SU-DHL-6 (cell line): ENCODE results near the gene PASK.

Experiments used
- H2AFZ ChIP-seq: fragments of 200-600 bp; sonication (generic); 2 replicates; pipeline ENCODE4 v1.6.1; 2014; ENCODE audit warnings: low read depth, mild to moderate bottlenecking, moderate library complexity, mixed read lengths, antibody characterized with exemption, low read length; ENCODE audit not compliant: severe bottlenecking
- H3F3A ChIP-seq: fragments of 200-600 bp; shearing (Covaris generic); 2 replicates; pipeline ENCODE4 v1.6.0; 2016; ENCODE audit warnings: antibody characterized with exemption, mild to moderate bottlenecking; ENCODE audit not compliant: insufficient read depth
- H3K27ac ChIP-seq: fragments of 200-600 bp; sonication (generic); 2 replicates; pipeline ENCODE4 v1.5.1; 2016; ENCODE audit warnings: low read depth, mild to moderate bottlenecking, low read length, moderate library complexity, mixed read lengths
- H3K27me3 ChIP-seq: fragments of 200-600 bp; sonication (generic), shearing (Covaris generic); 2 replicates; pipeline ENCODE4 v1.6.0; 2014; ENCODE audit warnings: mild to moderate bottlenecking, low read length
- H3K36me3 ChIP-seq: fragments of 200-600 bp; sonication (generic); 2 replicates; pipeline ENCODE4 v1.6.1; 2014; ENCODE audit warnings: mild to moderate bottlenecking, low read length, mixed read lengths
- H3K4me2 ChIP-seq: fragments of 300-600, 200-600 bp; shearing (Covaris generic), sonication (generic); 2 replicates; pipeline ENCODE4 v1.6.0; 2014; ENCODE audit warnings: low read length, low read depth, mild to moderate bottlenecking; ENCODE audit not compliant: poor library complexity, severe bottlenecking
- H3K4me3 ChIP-seq: fragments of 200-600 bp; sonication (generic); 2 replicates; pipeline ENCODE4 v1.5.1; 2014; ENCODE audit warnings: antibody characterized with exemption, low read length, mild to moderate bottlenecking, mixed read lengths; ENCODE audit not compliant: insufficient read depth, poor library complexity, severe bottlenecking
- H3K79me2 ChIP-seq: fragments of 200-600 bp; sonication (generic); 2 replicates; pipeline ENCODE4 v1.6.1; 2014; ENCODE audit warnings: mild to moderate bottlenecking, low read length, moderate library complexity; ENCODE audit not compliant: insufficient read depth
- H3K9ac ChIP-seq: fragments of 200-600 bp; sonication (generic); 2 replicates; pipeline ENCODE4 v1.7.0; 2014; ENCODE audit warnings: mild to moderate bottlenecking, low read length
- H3K9me2 ChIP-seq: fragments of 200-600 bp; sonication (generic); replicated peaks from 2 replicates; pipeline ENCODE4 v1.6.1; 2014; ENCODE audit warnings: low read length; ENCODE audit not compliant: insufficient read depth
- H3K9me3 ChIP-seq: fragments of 200-600 bp; sonication (generic); 2 replicates; pipeline ENCODE4 v1.6.1; 2014; ENCODE audit warnings: low read length, mixed read lengths; ENCODE audit not compliant: insufficient read depth
- H4K20me1 ChIP-seq: fragments of 200-600 bp; sonication (generic); 2 replicates; pipeline ENCODE4 v1.6.1; 2014; ENCODE audit warnings: low read depth, mild to moderate bottlenecking, antibody characterized with exemption, low read length, moderate library complexity, mixed read lengths
- EZH2phosphoT487 ChIP-seq: fragments of 200-600 bp; sonication (generic), shearing (Covaris generic); conservative IDR thresholded peaks from 2 replicates; pipeline ENCODE4 v1.6.1; 2018; ENCODE audit warnings: mild to moderate bottlenecking, antibody characterized with exemption, low read length, moderate library complexity, mixed read lengths
- TF ChIP-seq, protein P1 (sequence below): fragments of 200-600 bp; sonication (generic); IDR thresholded peaks from one replicate; pipeline ENCODE4 v1.5.1; 2017; ENCODE audit warnings: antibody characterized with exemption, mild to moderate bottlenecking, low read length, moderate library complexity; ENCODE audit not compliant: insufficient read depth, poor library complexity, severe bottlenecking

Gene PASK

DNA sequence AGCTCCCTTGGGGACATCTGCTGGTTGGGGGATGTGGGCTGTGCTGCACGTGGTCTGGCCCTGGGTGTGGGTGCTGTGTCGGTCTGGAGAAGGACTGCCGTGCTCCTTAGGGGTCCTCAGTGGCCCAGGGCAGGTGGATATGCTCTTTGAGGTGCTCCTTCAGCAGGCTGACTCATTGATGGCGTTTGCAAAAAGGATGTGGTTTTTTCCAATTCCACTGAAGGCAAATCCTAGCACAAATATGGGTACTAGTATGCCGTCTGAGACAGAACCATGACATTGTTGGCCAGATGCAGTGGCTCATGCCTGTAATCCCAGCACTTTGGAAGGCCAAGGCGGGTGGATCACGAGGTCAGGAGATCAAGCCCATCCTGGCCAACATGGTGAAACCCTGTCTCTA lies 4.3 kb upstream of the PASK start:
- Histone ChIP-seq H3K4me3 (no peak overlapping the region), H3K9me3 (no peaks in the 10 kb centered on the region), H3K36me3 (no peaks in the 10 kb centered on the region)

DNA sequence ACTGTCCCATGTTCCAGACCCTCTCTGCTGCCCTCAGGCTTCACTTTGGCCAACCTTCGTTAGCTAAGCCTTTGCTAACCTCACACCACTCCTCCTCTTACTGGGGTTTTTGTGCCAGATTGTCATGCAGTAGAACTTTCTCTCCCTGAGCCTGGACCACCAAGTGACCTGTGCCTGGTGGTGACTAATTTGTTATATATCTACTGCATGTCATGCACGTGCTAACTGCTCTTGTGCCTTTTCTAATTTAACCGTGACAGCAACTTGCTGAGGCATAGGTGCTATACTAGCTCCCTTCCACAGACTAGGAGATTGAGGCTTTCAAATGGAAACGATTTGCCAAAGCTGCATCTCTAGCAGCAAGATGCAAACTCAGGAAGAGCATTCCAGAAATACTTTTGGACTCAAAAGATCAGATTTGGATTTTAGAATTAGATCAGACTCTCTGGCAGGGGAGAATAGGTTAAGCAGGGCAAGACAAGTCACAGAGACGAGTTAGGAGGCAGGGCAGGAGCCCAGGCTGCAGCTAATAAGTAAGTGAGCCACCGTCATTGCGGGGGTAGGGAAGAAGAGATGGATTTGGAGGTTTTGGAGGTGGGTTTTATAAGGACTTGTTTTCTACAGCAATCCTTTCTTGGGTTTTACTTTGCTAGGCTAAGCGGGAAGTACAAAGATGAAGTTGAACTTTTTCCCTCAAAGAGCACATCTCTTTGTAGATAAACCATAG lies 2.8 kb upstream of the PASK start:
- Histone ChIP-seq H2AFZ (no peak overlapping the region), H4K20me1 (no peaks in the 10 kb centered on the region; the same call in 1 of the 2 replicates), H3K4me2 (no peak overlapping the region), H3K27me3 (no peaks in the 10 kb centered on the region), H3K9me3 (no peaks in the 10 kb centered on the region), H3F3A (0 out of 2 replicates have a peak, but pooled peaks cover under 1% of the 10 kb centered on the region), H3K9me2 (no peaks in the 10 kb centered on the region), H3K4me3 (no peak overlapping the region), H3K79me2 (peaks cover 36% of the 10 kb centered on the region), H3K36me3 (no peaks in the 10 kb centered on the region), H3K9ac (no peak overlapping the region), H3K27ac (no peak overlapping the region)
- TF ChIP-seq, protein P1, sequence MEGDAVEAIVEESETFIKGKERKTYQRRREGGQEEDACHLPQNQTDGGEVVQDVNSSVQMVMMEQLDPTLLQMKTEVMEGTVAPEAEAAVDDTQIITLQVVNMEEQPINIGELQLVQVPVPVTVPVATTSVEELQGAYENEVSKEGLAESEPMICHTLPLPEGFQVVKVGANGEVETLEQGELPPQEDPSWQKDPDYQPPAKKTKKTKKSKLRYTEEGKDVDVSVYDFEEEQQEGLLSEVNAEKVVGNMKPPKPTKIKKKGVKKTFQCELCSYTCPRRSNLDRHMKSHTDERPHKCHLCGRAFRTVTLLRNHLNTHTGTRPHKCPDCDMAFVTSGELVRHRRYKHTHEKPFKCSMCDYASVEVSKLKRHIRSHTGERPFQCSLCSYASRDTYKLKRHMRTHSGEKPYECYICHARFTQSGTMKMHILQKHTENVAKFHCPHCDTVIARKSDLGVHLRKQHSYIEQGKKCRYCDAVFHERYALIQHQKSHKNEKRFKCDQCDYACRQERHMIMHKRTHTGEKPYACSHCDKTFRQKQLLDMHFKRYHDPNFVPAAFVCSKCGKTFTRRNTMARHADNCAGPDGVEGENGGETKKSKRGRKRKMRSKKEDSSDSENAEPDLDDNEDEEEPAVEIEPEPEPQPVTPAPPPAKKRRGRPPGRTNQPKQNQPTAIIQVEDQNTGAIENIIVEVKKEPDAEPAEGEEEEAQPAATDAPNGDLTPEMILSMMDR = no peak
- TF ChIP-seq EZH2phosphoT487 = no peak

More for the DNA sequence above, 4.3 kb upstream of the PASK start:
- no peak for TF ChIP-seq EZH2phosphoT487
- TF ChIP-seq, protein P1 = no peak
- H3K4me2 ChIP-seq = no peak overlapping the region
- H3F3A ChIP-seq = no peaks in the 10 kb centered on the region
- H3K27ac ChIP-seq = no peak overlapping the region
- H3K9ac ChIP-seq = no peak overlapping the region
- H2AFZ ChIP-seq = no peak overlapping the region
- H3K9me2 ChIP-seq = no peaks in the 10 kb centered on the region
- peaks cover 25% of the 10 kb centered on the region; the same call in 1 of the 2 replicates for H3K79me2 ChIP-seq
- H4K20me1 ChIP-seq = no peaks in the 10 kb centered on the region
- H3K27me3 ChIP-seq = no peaks in the 10 kb centered on the region

DNA sequence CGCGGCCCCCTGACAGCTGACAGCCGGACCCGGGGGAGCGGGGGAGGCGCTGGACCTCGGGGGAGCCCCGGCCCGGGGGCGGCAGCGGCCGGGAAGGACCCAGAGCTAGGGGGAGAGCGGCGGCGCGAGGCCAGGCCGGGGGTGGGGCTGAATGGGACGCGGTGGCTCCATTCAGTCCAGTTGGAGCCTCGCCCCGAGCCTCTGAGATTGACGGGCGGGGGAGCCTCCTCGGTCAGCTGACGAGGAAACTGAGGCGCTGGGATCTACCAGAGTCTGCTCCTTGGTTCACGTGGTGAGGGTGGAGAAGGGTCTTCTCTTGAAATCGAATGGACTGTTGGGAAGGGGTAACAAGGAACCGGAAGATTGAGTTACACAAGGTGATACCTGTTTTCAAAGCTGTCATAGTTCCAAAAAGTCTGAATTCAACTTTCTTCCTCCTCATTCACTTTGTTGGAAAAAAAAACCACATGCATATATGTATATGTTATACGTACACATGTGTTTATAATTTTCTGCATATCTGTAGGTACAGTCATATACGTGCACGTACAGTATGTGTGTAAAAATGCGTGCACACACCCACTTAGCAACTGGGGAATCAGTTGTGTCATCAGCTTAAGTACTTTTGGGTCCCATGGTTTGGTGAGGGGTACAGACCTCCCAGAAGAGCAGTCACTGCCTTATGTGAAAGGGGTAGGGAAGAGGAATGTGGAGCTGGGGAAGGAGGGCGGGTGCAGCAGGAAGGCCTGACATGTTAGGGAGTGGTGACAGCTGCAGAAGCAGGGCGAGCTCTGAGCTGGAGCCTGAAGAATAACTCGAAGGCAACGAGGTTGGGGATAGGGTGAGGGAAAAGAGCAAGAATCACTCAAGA lies 1.6 kb upstream of the PASK start:
- H3K27ac ChIP-seq = peak overlapping the region; percentile 25; the same call in 1 of the 2 replicates
- peak overlapping the region; percentile 75 for H2AFZ ChIP-seq

More for the DNA sequence above, 1.6 kb upstream of the PASK start:
- H3K4me2 ChIP-seq = peak overlapping the region; percentile 69
- no peaks in the 10 kb centered on the region for H3K9me3 ChIP-seq
- peak overlapping the region; percentile 64 for H3K4me3 ChIP-seq
- peaks cover 45% of the 10 kb centered on the region for H3K79me2 ChIP-seq
- no peak for TF ChIP-seq EZH2phosphoT487
- TF ChIP-seq, protein P1 = no peak
- peak overlapping the region; percentile 87 for H3K9ac ChIP-seq
- no peaks in the 10 kb centered on the region for H3K9me2 ChIP-seq
- 0 out of 2 replicates have a peak, but pooled peaks cover 6% of the 10 kb centered on the region for H3F3A ChIP-seq
- peaks cover 4% of the 10 kb centered on the region; the same call in 1 of the 2 replicates for H4K20me1 ChIP-seq
- no peaks in the 10 kb centered on the region for H3K27me3 ChIP-seq
- H3K36me3 ChIP-seq = no peaks in the 10 kb centered on the region
